Measurements from ENCODE around the gene ROBO3.

- TF ChIP-seq POLR2AphosphoS5 (IDR thresholded peaks at IDR 0.05; ENCODE audit: low read depth, low read length) (no peak), REST (IDR thresholded peaks at IDR 0.05; ENCODE audit: insufficient read depth in 1 of 2, low read depth in 2 of 2, low read length in 2 of 2) (no peak), FOXP2 (optimal IDR thresholded peaks at IDR 0.05; ENCODE audit: borderline replicate concordance, extremely low read depth, extremely low read length, insufficient read depth) (no peak)
These were observed 55.8 kb downstream of the ROBO3 start for GRCh38 chr11:124920870-124921609.
